Measurements from ENCODE around the gene ULK4.
"Not testable (repeated sequence)": the region's sequence is repeated elsewhere in the genome, so short reads cannot be mapped to it uniquely, and the experiment has no call there.

The ULK4 gene

DNA sequence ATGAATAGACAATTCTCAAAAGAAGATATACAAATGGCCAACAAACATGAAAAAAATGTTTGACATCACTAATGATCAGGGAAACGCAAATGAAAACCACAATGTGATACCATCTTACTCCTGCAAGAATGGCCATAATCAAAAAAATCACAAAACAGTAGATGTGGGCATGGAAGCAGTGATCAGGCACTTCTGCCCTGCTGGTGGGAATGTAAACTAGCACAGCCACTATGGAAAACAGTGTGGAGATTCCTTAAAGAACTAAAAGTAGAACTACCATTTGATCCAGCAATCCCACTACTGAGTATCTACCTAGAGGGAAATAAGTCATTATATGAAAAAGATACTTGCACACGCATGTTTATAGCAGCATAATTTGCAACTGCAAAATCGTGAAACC is 677.0 kb downstream of the ULK4 start:
- H3K9me3 ChIP-seq (ENCODE audit: control insufficient read depth, low read length); H3K4me3 ChIP-seq (ENCODE audit: low read length); H3K27me3 ChIP-seq (ENCODE audit: control insufficient read depth, insufficient read depth, low read length); H3K9ac ChIP-seq (ENCODE audit: low read length); H3K36me3 ChIP-seq (ENCODE audit: control insufficient read depth, insufficient read depth, low read length); H3K4me1 ChIP-seq (ENCODE audit: control insufficient read depth, insufficient read depth, low read length): not testable (repeated sequence)

DNA sequence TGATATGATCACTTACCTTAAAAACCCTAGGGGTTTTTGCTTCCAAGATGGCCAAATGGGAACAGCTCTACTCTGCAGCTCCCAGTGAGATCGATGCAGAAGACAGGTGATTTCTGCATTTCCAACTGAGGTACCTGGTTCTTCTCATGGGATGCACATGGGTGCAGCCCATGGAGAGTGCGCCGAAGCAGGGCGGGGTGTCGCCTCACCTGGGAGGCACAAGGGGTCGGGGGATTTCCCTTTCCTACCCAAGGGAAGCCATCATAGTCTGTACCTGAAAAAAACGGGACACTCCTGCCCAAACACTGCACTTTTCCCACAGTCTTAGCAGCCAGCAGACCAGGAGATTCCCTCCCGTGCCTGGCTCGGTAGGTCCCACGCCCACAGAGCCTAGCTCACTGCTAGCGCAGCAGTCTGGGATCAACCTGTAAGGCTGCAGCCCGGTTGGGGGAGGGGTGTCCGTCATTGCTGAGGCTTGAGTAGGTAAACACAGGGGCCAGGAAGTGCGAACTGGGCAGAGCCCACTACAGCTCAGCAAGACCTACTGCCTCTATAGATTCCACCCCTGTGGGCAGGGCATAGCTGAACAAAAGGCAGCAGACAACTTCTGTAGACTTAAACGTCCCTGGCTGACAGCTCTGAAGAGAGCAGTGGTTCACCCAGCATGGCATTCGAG is 684.0 kb downstream of the ULK4 start:
- Histone ChIP-seq H3K9me3 (ENCODE audit: control insufficient read depth, low read length) (no peaks in the 10 kb centered on the region), H3K4me3 (ENCODE audit: low read length) (no peak overlapping the region), H3K27me3 (ENCODE audit: control insufficient read depth, insufficient read depth, low read length) (no peaks in the 10 kb centered on the region), H3K36me3 (ENCODE audit: control insufficient read depth, insufficient read depth, low read length) (no peaks in the 10 kb centered on the region), H3K4me1 (ENCODE audit: control insufficient read depth, insufficient read depth, low read length) (peaks cover 7% of the 10 kb centered on the region), H3K9ac (ENCODE audit: low read length) (no peak overlapping the region)

GRCh38 chr3:41276191-41276590 is 685.7 kb downstream of the ULK4 start:
- H3K9me3 ChIP-seq (ENCODE audit: control insufficient read depth, low read length), result no peaks in the 10 kb centered on the region
- no peak overlapping the region for H3K9ac ChIP-seq (ENCODE audit: low read length)
- H3K36me3 ChIP-seq (ENCODE audit: control insufficient read depth, insufficient read depth, low read length), result no peaks in the 10 kb centered on the region
- peaks cover 7% of the 10 kb centered on the region for H3K4me1 ChIP-seq (ENCODE audit: control insufficient read depth, insufficient read depth, low read length)
- H3K4me3 ChIP-seq (ENCODE audit: low read length), result no peak overlapping the region
- H3K27me3 ChIP-seq (ENCODE audit: control insufficient read depth, insufficient read depth, low read length), result no peaks in the 10 kb centered on the region

DNA sequence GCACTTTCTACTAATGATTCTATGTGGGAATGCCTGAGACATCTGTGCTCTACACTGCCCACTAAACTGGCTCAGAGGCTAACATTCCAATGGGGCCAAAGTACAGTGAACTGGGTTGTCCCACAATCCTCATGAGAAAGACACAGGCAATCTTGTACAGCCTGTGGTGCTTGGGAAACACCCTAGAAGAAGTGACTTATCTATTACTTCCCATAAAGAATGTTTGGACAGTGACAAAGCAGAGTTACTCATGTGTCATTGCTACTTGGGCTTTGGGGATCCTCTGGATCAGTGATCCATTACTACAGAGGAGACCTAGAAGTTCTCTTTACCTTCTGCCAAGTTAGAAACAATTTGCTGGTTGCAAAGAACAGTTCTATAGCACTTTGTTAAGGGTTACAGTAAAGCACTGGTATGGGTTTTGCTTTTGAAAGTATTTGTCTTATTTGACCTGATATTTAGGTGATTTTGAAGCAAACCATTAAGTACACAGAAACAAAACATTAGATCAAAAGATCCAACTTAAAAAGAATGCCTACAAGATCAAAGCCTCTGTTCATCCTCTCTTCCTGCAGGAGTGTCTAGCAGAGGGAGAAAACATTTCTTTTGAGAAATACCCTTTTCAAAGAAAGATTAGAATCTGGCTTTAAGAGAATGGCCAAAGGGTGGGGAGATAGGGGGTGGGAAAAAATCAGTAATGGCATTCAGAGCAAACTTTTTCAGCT is 686.8 kb downstream of the ULK4 start:
- Histone ChIP-seq H3K4me3 (ENCODE audit: low read length) (no peak overlapping the region), H3K36me3 (ENCODE audit: control insufficient read depth, insufficient read depth, low read length) (no peaks in the 10 kb centered on the region), H3K27me3 (ENCODE audit: control insufficient read depth, insufficient read depth, low read length) (no peaks in the 10 kb centered on the region), H3K9ac (ENCODE audit: low read length) (no peak overlapping the region), H3K9me3 (ENCODE audit: control insufficient read depth, low read length) (no peaks in the 10 kb centered on the region), H3K4me1 (ENCODE audit: control insufficient read depth, insufficient read depth, low read length) (peaks cover 7% of the 10 kb centered on the region)

- H3K4me1 ChIP-seq (ENCODE audit: control insufficient read depth, insufficient read depth, low read length), result peaks cover 13% of the 10 kb centered on the region
- H3K9ac ChIP-seq (ENCODE audit: low read length), result no peak overlapping the region
Measured at GRCh38 chr3:41272667-41273066, 689.2 kb downstream of the ULK4 start.

GRCh38 chr3:41267975-41268640 is 693.8 kb downstream of the ULK4 start:
- H3K4me3 ChIP-seq (ENCODE audit: low read length), result no peak overlapping the region
- peaks cover 6% of the 10 kb centered on the region for H3K4me1 ChIP-seq (ENCODE audit: control insufficient read depth, insufficient read depth, low read length)
- no peak overlapping the region for H3K9ac ChIP-seq (ENCODE audit: low read length)
- H3K27me3 ChIP-seq (ENCODE audit: control insufficient read depth, insufficient read depth, low read length), result no peaks in the 10 kb centered on the region
- no peaks in the 10 kb centered on the region for H3K36me3 ChIP-seq (ENCODE audit: control insufficient read depth, insufficient read depth, low read length)
- no peaks in the 10 kb centered on the region for H3K9me3 ChIP-seq (ENCODE audit: control insufficient read depth, low read length)

More at GRCh38 chr3:41272667-41273066, 689.2 kb downstream of the ULK4 start:
- H3K9me3 ChIP-seq (ENCODE audit: control insufficient read depth, low read length), result no peaks in the 10 kb centered on the region
- no peak overlapping the region for H3K4me3 ChIP-seq (ENCODE audit: low read length)
- no peaks in the 10 kb centered on the region for H3K36me3 ChIP-seq (ENCODE audit: control insufficient read depth, insufficient read depth, low read length)
- H3K27me3 ChIP-seq (ENCODE audit: control insufficient read depth, insufficient read depth, low read length), result no peaks in the 10 kb centered on the region

DNA sequence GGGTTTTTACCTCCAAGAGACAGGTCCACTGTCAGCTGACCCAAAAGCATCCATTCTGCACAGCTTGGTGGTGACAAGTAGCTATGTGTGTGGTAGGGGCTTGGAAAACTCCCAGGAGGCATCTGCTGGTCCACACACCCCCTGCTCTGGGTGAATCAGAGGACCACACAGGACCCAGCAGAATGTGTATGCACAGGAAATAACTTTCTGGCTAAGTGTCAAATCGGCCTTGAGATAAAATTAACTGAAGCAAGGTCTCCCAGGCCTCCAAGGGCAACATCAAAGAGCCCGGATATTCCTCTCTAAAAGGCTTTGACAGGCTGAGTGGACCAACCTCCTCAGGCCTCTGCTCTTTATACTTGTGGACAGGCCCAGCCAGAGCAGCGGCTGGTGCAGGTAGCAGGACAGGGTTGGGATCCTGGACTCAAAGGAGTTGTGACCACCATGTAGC is 696.1 kb downstream of the ULK4 start:
- H3K4me1 ChIP-seq (ENCODE audit: control insufficient read depth, insufficient read depth, low read length), result peaks cover 6% of the 10 kb centered on the region
- no peak overlapping the region for H3K9ac ChIP-seq (ENCODE audit: low read length)
- no peak overlapping the region for H3K4me3 ChIP-seq (ENCODE audit: low read length)
- H3K9me3 ChIP-seq (ENCODE audit: control insufficient read depth, low read length), result no peaks in the 10 kb centered on the region
- no peaks in the 10 kb centered on the region for H3K36me3 ChIP-seq (ENCODE audit: control insufficient read depth, insufficient read depth, low read length)
- H3K27me3 ChIP-seq (ENCODE audit: control insufficient read depth, insufficient read depth, low read length), result no peaks in the 10 kb centered on the region

DNA sequence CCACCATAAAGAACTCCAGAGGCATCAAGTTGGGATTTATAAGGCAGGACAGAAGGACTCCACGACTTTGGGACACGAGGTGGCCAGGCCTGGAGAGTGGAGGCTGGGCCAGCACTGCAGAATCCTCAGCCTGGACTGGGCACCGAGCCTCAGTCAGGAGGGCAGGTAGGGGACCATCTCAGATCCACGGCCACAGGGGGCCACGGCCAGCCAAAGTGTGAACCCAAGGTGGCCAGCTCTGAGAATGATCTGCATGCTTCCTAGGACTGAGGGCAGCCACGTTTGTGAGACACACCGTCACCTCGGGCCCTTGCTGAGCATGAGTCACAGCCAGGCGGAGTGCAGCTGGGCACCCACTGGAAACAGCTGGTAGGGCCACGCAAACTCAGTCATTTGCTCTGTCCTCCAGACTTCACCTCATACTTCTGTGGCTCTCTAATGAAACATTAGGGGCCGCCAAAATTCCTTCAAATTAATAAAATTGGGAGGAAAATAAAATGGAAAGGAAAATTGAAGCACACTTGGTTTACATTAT is 696.8 kb downstream of the ULK4 start:
- Histone ChIP-seq H3K4me1 (ENCODE audit: control insufficient read depth, insufficient read depth, low read length) (peaks cover 6% of the 10 kb centered on the region), H3K36me3 (ENCODE audit: control insufficient read depth, insufficient read depth, low read length) (no peaks in the 10 kb centered on the region), H3K9me3 (ENCODE audit: control insufficient read depth, low read length) (no peaks in the 10 kb centered on the region), H3K9ac (ENCODE audit: low read length) (no peak overlapping the region), H3K4me3 (ENCODE audit: low read length) (no peak overlapping the region), H3K27me3 (ENCODE audit: control insufficient read depth, insufficient read depth, low read length) (no peaks in the 10 kb centered on the region)

DNA sequence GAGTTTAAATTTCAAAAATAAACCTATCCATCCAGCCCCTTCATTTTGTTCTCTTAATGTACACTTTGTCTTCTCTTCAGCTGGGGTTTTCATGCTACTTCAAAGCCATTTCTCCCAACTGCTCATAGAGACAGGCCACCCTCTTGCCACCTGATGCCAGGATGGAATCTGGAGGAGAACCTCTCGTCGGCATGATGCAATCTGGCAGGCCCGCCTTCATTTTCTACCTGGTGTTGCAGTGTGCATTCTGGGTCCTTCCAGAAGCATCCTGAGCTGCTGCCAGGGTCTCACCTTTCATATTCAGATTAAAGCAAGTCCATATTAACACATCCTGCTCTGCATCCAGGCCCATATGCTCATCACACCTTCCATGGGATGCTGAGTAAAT is 701.8 kb downstream of the ULK4 start:
- Histone ChIP-seq H3K9me3 (ENCODE audit: control insufficient read depth, low read length) (no peaks in the 10 kb centered on the region), H3K4me1 (ENCODE audit: control insufficient read depth, insufficient read depth, low read length) (no peaks in the 10 kb centered on the region), H3K9ac (ENCODE audit: low read length) (no peak overlapping the region), H3K4me3 (ENCODE audit: low read length) (no peak overlapping the region), H3K27me3 (ENCODE audit: control insufficient read depth, insufficient read depth, low read length) (no peaks in the 10 kb centered on the region), H3K36me3 (ENCODE audit: control insufficient read depth, insufficient read depth, low read length) (no peaks in the 10 kb centered on the region)

- H3K4me1 ChIP-seq (ENCODE audit: control insufficient read depth, insufficient read depth, low read length), result no peaks in the 10 kb centered on the region
- H3K9ac ChIP-seq (ENCODE audit: low read length), result no peak overlapping the region
- no peak overlapping the region for H3K4me3 ChIP-seq (ENCODE audit: low read length)
- H3K9me3 ChIP-seq (ENCODE audit: control insufficient read depth, low read length), result no peaks in the 10 kb centered on the region
- H3K36me3 ChIP-seq (ENCODE audit: control insufficient read depth, insufficient read depth, low read length), result no peaks in the 10 kb centered on the region
- H3K27me3 ChIP-seq (ENCODE audit: control insufficient read depth, insufficient read depth, low read length), result no peaks in the 10 kb centered on the region
Measured at GRCh38 chr3:41259449-41260062, 702.3 kb downstream of the ULK4 start.

DNA sequence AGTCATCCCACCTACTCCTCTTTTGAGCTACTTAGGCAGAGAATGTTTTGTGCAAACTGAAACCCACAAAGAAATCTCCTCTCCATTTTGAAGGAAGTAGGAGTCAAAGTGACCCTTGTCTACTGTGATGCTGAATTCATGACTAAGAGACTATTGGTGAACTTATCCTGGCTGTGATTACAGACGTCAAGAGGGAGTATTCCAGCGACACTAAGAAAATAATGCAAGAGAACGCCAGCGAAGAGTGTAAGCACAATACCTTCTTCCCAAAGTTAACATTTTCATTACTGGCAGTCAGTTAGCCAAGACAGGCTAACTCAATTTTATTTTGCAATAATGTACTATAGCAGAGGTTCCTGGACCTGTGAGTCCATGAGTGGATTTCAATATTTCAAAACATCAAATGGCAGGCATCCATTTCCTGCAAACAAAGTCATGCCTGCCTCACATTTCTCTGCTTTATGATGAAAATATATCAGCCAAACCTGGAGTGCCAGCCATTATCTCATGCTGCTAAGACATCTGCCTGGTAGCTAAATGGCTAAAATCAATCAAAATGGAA is 703.6 kb downstream of the ULK4 start:
- no peaks in the 10 kb centered on the region for H3K9me3 ChIP-seq (ENCODE audit: control insufficient read depth, low read length)
- no peak overlapping the region for H3K9ac ChIP-seq (ENCODE audit: low read length)
- H3K4me3 ChIP-seq (ENCODE audit: low read length), result no peak overlapping the region
- H3K36me3 ChIP-seq (ENCODE audit: control insufficient read depth, insufficient read depth, low read length), result no peaks in the 10 kb centered on the region
- no peaks in the 10 kb centered on the region for H3K27me3 ChIP-seq (ENCODE audit: control insufficient read depth, insufficient read depth, low read length)
- no peaks in the 10 kb centered on the region for H3K4me1 ChIP-seq (ENCODE audit: control insufficient read depth, insufficient read depth, low read length)
